Hepatocyte (in vitro differentiated cells): ENCODE measurements around the gene STAP2.

Experiments used
- CTCF ChIP-seq: fragments of 200-600 bp; sonication (generic); IDR thresholded peaks from 2 replicates; pipeline ENCODE4 v1.5.1; 2016; ENCODE audit warnings: antibody characterized with exemption, mild to moderate bottlenecking; ENCODE audit not compliant: poor library complexity
- EZH2 ChIP-seq: fragments of 200-600 bp; sonication (generic); IDR thresholded peaks from 2 replicates; pipeline ENCODE4 v1.6.1; 2016; ENCODE audit warnings: antibody characterized with exemption, mild to moderate bottlenecking, borderline replicate concordance
- EZH2phosphoT487 ChIP-seq: fragments of 200-600 bp; sonication (generic); IDR thresholded peaks from one replicate; pipeline ENCODE4 v1.6.1; 2018; ENCODE audit warnings: antibody characterized with exemption, mild to moderate bottlenecking, low read depth, moderate library complexity; ENCODE audit not compliant: unreplicated experiment, severe bottlenecking

- TF ChIP-seq EZH2, result no peak
- TF ChIP-seq CTCF, result no peak
- no peak for TF ChIP-seq EZH2phosphoT487
Observed at GRCh38 chr19:4370418-4371041, 31.9 kb upstream of the STAP2 start.
